GM20000 (cell line): ENCODE results near the gene IGF2BP3.

ENCODE experiments used
- DNase-seq: peaks from one replicate; pipeline ENCODE4 v3.0.0; 2012; ENCODE audit warnings: low spot score
- TF ChIP-seq, protein P1 (sequence below): IDR thresholded peaks from 2 replicates; pipeline ENCODE4 v1.5.1; 2012; ENCODE audit warnings: mild to moderate bottlenecking, control low read depth; ENCODE audit errors: extremely low read depth, missing control alignments

IGF2BP3 gene

GRCh38 chr7:23276376-23276775 is 193.9 kb downstream of the IGF2BP3 start:
- TF ChIP-seq, protein P1, sequence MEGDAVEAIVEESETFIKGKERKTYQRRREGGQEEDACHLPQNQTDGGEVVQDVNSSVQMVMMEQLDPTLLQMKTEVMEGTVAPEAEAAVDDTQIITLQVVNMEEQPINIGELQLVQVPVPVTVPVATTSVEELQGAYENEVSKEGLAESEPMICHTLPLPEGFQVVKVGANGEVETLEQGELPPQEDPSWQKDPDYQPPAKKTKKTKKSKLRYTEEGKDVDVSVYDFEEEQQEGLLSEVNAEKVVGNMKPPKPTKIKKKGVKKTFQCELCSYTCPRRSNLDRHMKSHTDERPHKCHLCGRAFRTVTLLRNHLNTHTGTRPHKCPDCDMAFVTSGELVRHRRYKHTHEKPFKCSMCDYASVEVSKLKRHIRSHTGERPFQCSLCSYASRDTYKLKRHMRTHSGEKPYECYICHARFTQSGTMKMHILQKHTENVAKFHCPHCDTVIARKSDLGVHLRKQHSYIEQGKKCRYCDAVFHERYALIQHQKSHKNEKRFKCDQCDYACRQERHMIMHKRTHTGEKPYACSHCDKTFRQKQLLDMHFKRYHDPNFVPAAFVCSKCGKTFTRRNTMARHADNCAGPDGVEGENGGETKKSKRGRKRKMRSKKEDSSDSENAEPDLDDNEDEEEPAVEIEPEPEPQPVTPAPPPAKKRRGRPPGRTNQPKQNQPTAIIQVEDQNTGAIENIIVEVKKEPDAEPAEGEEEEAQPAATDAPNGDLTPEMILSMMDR = peak; percentile 30
- no peak for DNase-seq

GRCh38 chr7:23275912-23276311 is 194.4 kb downstream of the IGF2BP3 start:
- DNase-seq = no peak
- TF ChIP-seq, protein P1 = no peak

DNA sequence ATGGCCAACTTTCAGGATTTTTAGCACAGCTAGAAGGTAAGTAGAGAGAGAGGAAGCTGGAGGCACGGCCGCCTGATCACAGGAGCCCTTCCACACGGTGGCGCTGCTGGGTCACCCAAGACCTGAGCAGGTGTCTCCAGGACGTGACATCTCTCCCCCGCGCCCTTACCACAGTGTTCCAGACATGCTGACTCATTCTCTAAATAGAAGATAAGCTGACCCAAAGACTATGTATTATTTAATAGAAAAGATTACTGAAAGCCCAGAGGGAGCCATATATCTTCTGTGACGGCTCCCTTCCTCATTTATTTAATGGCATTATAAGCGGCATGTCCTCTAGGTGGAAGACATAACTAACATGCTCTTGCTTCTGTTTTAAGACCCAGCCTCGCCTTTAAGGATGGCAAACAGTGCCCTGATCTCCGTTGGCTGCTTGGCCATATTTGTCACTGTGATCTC is 197.1 kb downstream of the IGF2BP3 start:
- DNase-seq = peak; percentile 81
- TF ChIP-seq, protein P1 = peak; percentile 76

DNA sequence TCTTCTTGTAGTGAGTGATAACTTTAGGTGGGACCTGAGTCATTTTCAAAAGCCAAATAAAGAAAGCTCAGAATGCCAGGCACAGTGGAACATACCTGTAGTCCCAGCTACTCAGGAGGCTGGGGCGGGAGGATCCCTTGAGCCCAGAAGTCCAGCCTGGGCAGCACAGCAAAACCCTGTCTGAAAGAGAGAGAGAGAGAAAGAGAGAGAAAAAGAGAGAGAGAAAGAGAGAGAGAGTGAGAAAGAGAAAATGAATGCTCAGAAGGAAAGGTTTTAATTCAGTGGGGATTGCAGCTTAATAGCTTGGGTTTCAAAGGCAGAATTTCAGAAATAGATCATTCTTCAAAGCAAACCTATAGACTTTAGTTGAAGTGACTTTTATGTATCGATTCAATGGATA is 198.0 kb downstream of the IGF2BP3 start:
- TF ChIP-seq, protein P1 = no peak
- no peak for DNase-seq

GRCh38 chr7:23268746-23269145 is 201.5 kb downstream of the IGF2BP3 start:
- TF ChIP-seq, protein P1 = no peak
- no peak for DNase-seq

DNA sequence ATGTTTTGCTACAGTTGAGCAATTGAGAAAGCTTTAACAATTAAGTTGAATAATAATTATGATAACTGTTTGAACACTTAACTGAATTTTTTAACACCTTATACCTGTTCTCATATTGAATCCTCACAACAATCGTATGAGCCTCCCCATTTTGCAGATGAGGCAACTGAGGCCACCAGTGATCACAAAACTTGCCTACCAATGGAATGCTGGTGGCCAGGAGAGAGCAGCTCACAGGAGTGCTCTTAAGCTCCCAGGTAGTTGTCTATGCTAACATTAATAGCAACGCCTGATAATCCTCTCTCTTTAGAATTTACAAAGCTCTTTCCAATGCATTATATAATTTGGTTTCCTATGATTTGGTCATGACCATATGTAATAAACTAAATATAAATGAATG is 202.1 kb downstream of the IGF2BP3 start:
- no peak for DNase-seq
- TF ChIP-seq, protein P1 = no peak

DNA sequence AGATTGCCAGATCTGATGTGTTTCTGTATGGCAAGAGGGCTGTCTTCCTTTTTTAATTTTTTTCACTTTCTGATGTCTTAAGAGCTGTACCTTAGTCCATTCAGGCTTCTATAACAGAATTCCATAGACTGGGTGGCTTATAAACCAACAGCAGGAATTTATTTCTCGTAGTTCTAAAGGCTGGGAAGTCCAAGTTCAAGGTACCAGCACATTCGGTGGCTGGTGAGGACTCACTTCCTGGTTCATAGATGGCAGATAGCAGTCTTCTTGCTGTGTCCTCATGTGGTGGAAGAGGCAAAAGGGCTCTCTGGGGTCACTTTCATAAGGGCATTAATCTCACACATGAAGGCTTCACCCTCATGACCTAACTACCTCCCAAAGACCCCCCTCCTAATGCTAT is 202.9 kb downstream of the IGF2BP3 start:
- TF ChIP-seq, protein P1 = no peak
- no peak for DNase-seq
